HG03196 (cell line): ENCODE results near the gene SRRD.

Experiments
- ATAC-seq: cut with Tn5 transposase; IDR thresholded peaks from one replicate; pipeline ENCODE4 v1.9.1; 2021; ENCODE audit not compliant: unreplicated experiment

SRRD gene

GRCh38 chr22:26452236-26453016, 31.3 kb upstream of the SRRD start:
- ATAC-seq: no peak

GRCh38 chr22:26453216-26453615, 30.5 kb upstream of the SRRD start:
- no peak for ATAC-seq

- no peak for ATAC-seq
These were observed 29.7 kb upstream of the SRRD start for GRCh38 chr22:26453812-26454500.

- no peak for ATAC-seq
These were observed 25.9 kb upstream of the SRRD start for GRCh38 chr22:26457661-26458272.

GRCh38 chr22:26460202-26460601, 23.5 kb upstream of the SRRD start:
- no peak for ATAC-seq

- ATAC-seq: no peak
These were observed 22.4 kb upstream of the SRRD start for GRCh38 chr22:26461188-26461810.

GRCh38 chr22:26462051-26462450, 21.6 kb upstream of the SRRD start:
- ATAC-seq: no peak

- no peak for ATAC-seq
These were observed 21.0 kb upstream of the SRRD start for GRCh38 chr22:26462641-26463040.

GRCh38 chr22:26463101-26463661, 20.5 kb upstream of the SRRD start:
- ATAC-seq: no peak

- ATAC-seq: no peak
These were observed 20.0 kb upstream of the SRRD start for GRCh38 chr22:26463688-26464087.

GRCh38 chr22:26464312-26464711, 19.4 kb upstream of the SRRD start:
- ATAC-seq: no peak

- no peak for ATAC-seq
These were observed 17.5 kb upstream of the SRRD start for GRCh38 chr22:26466196-26466595.

GRCh38 chr22:26470807-26471206, 12.9 kb upstream of the SRRD start:
- ATAC-seq: no peak

GRCh38 chr22:26471522-26471921, 12.2 kb upstream of the SRRD start:
- ATAC-seq: no peak

- ATAC-seq: no peak
These were observed 9.0 kb upstream of the SRRD start for GRCh38 chr22:26474682-26475081.

- ATAC-seq: no peak
These were observed 6.9 kb upstream of the SRRD start for GRCh38 chr22:26476705-26477340.

GRCh38 chr22:26477341-26477731, 6.3 kb upstream of the SRRD start:
- ATAC-seq: no peak

GRCh38 chr22:26479043-26479791, 4.5 kb upstream of the SRRD start:
- ATAC-seq: no peak

GRCh38 chr22:26479792-26480610, 3.7 kb upstream of the SRRD start:
- no peak for ATAC-seq

- ATAC-seq: no peak
These were observed 3.1 kb upstream of the SRRD start for GRCh38 chr22:26480611-26480932.
